ENCODE data around the gene P4HA2. TPM values are rescaled to one million over a fixed set of nuclear protein-coding genes. Genes with fewer than 3 reads are reported as not detected.

Gene P4HA2
- total RNA-seq, 1 experiment from 2014 or later: 15.1 TPM

GRCh38 chr5:132198571-132198970, 29.1 kb downstream of the P4HA2 start:
- POLR2A ChIA-PET: no interaction called here
- Mint-ChIP-seq H3K4me1 (no peaks in the 10 kb centered on the region), H3K9me3 (no peaks in the 10 kb centered on the region), H3K4me3 (no peak overlapping the region), H3K27ac (no peak overlapping the region), H3K27me3 (ENCODE audit: low read depth) (no peaks in the 10 kb centered on the region), H3K36me3 (no peaks in the 10 kb centered on the region)
- TF ChIP-seq PRRX2 (CRISPR knock-in tag; IDR thresholded peaks at IDR 0.05) (no peak), PRDM15 (CRISPR knock-in tag; IDR thresholded peaks at IDR 0.05) (no peak), NR1H2 (CRISPR knock-in tag; IDR thresholded peaks at IDR 0.05) (no peak), CREM (CRISPR knock-in tag; IDR thresholded peaks at IDR 0.05) (no peak), HMGA2 (CRISPR knock-in tag; IDR thresholded peaks at IDR 0.05) (no peak), SP1 (CRISPR knock-in tag; conservative IDR thresholded peaks at IDR 0.05) (no peak), MYBL2 (CRISPR knock-in tag; IDR thresholded peaks at IDR 0.05) (no peak), IRF1 (CRISPR knock-in tag; IDR thresholded peaks at IDR 0.05) (no peak), TP53 (CRISPR knock-in tag; IDR thresholded peaks at IDR 0.05) (no peak), ZSCAN18 (CRISPR knock-in tag; IDR thresholded peaks at IDR 0.05) (no peak), KAT7 (CRISPR knock-in tag; IDR thresholded peaks at IDR 0.05; ENCODE audit: borderline replicate concordance) (no peak), MLX (CRISPR knock-in tag; IDR thresholded peaks at IDR 0.05) (no peak), MXD4 (CRISPR knock-in tag; IDR thresholded peaks at IDR 0.05; ENCODE audit: borderline replicate concordance) (no peak)
- TF ChIP-seq, protein P1, sequence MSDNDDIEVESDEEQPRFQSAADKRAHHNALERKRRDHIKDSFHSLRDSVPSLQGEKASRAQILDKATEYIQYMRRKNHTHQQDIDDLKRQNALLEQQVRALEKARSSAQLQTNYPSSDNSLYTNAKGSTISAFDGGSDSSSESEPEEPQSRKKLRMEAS (CRISPR knock-in tag; IDR thresholded peaks at IDR 0.05): no peak
- TF ChIP-seq, protein P2, sequence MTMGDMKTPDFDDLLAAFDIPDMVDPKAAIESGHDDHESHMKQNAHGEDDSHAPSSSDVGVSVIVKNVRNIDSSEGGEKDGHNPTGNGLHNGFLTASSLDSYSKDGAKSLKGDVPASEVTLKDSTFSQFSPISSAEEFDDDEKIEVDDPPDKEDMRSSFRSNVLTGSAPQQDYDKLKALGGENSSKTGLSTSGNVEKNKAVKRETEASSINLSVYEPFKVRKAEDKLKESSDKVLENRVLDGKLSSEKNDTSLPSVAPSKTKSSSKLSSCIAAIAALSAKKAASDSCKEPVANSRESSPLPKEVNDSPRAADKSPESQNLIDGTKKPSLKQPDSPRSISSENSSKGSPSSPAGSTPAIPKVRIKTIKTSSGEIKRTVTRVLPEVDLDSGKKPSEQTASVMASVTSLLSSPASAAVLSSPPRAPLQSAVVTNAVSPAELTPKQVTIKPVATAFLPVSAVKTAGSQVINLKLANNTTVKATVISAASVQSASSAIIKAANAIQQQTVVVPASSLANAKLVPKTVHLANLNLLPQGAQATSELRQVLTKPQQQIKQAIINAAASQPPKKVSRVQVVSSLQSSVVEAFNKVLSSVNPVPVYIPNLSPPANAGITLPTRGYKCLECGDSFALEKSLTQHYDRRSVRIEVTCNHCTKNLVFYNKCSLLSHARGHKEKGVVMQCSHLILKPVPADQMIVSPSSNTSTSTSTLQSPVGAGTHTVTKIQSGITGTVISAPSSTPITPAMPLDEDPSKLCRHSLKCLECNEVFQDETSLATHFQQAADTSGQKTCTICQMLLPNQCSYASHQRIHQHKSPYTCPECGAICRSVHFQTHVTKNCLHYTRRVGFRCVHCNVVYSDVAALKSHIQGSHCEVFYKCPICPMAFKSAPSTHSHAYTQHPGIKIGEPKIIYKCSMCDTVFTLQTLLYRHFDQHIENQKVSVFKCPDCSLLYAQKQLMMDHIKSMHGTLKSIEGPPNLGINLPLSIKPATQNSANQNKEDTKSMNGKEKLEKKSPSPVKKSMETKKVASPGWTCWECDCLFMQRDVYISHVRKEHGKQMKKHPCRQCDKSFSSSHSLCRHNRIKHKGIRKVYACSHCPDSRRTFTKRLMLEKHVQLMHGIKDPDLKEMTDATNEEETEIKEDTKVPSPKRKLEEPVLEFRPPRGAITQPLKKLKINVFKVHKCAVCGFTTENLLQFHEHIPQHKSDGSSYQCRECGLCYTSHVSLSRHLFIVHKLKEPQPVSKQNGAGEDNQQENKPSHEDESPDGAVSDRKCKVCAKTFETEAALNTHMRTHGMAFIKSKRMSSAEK (CRISPR knock-in tag; IDR thresholded peaks at IDR 0.05; ENCODE audit: borderline replicate concordance): no peak
- TF ChIP-seq, protein P3, sequence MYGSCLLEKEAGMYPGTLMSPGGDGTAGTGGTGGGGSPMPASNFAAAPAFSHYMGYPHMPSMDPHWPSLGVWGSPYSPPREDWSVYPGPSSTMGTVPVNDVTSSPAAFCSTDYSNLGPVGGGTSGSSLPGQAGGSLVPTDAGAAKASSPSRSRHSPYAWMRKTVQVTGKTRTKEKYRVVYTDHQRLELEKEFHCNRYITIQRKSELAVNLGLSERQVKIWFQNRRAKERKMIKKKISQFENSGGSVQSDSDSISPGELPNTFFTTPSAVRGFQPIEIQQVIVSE (CRISPR knock-in tag; IDR thresholded peaks at IDR 0.05; ENCODE audit: borderline replicate concordance): no peak
- DNase-seq (ENCODE audit: low spot score) (no peak), ATAC-seq (no peak)
- CTCF ChIA-PET: no interaction called here

Data from WTC11 (cell line).